Lower lobe of right lung (tissue), 2 donors: ENCODE data around the gene RPS6KB2. TPM values are rescaled to one million over a fixed set of nuclear protein-coding genes. Genes with fewer than 3 reads are reported as not detected.

Experiments used
- ATAC-seq, 2 donors: fragments of 200-7000 bp; cut with Tn5 transposase; one replicate each; pipeline ENCODE4 v1.9.1; 2020 to 2022; ENCODE audit warnings: mild to moderate bottlenecking in 2 of 2, moderate library complexity in 2 of 2
- DNase-seq: peaks from one replicate; pipeline ENCODE4 v3.0.0-alpha.2; 2020
- H3K27ac ChIP-seq: fragments of 200-600 bp; one replicate; pipeline ENCODE4 v1.8.0; 2022
- H3K27me3 ChIP-seq: fragments of 200-600 bp; one replicate; pipeline ENCODE4 v1.8.0; 2022; ENCODE audit warnings: low read depth
- H3K36me3 ChIP-seq: fragments of 200-600 bp; one replicate; pipeline ENCODE4 v1.8.0; 2022; ENCODE audit warnings: mild to moderate bottlenecking
- H3K4me1 ChIP-seq: fragments of 200-600 bp; one replicate; pipeline ENCODE4 v1.8.0; 2022
- H3K4me3 ChIP-seq: fragments of 200-600 bp; one replicate; pipeline ENCODE4 v1.8.0; 2022; ENCODE audit warnings: mild to moderate bottlenecking
- H3K9me3 ChIP-seq: fragments of 200-600 bp; one replicate; pipeline ENCODE4 v1.8.0; 2022
- CTCF ChIP-seq: fragments of 200-600 bp; IDR thresholded peaks from one replicate; pipeline ENCODE4 v1.8.0; 2022; ENCODE audit warnings: antibody characterized with exemption, mild to moderate bottlenecking
- intact Hi-C: fragments of 100-400 bp; cut with DNase I; formaldehyde crosslinking; loops from one replicate; pipeline ENCODE4 v1.11.0; 2022
- total RNA-seq: library from RNA; stranded (reverse); fragmentation: NEBNext Ultra II Directional; extraction: Animal tissue kit (Norgen Biotek cat#: 25700); gene quantifications from one replicate; pipeline ENCODE4 v1.2.1, GENCODE V29; 2021
- donor health status: DM: no; HTN: yes; CAD: no; lungs with severe emphysema.

The RPS6KB2 gene
- total RNA-seq, 1 donor from 2014 or later = 42.1 TPM

GRCh38 chr11:67435031-67435726 lies 6.9 kb downstream of the RPS6KB2 start:
- TF ChIP-seq CTCF = no peak
- peaks cover 15% of the 10 kb centered on the region for H3K4me1 ChIP-seq
- ATAC-seq = no peak
- DNase-seq = no peak
- peak overlapping the region; percentile 50 for H3K4me3 ChIP-seq
- intact Hi-C loops = no loop called here
- no peaks in the 10 kb centered on the region for H3K9me3 ChIP-seq
- H3K27ac ChIP-seq = peak overlapping the region; percentile 24
- peaks cover 89% of the 10 kb centered on the region for H3K36me3 ChIP-seq
- no peaks in the 10 kb centered on the region for H3K27me3 ChIP-seq

GRCh38 chr11:67435727-67436458 lies 7.6 kb downstream of the RPS6KB2 start:
- H3K4me1 ChIP-seq = peaks cover 19% of the 10 kb centered on the region
- H3K27me3 ChIP-seq = no peaks in the 10 kb centered on the region
- intact Hi-C loops = no loop called here
- no peak for DNase-seq
- H3K27ac ChIP-seq = no peak overlapping the region
- no peaks in the 10 kb centered on the region for H3K9me3 ChIP-seq
- peak overlapping the region; percentile 50 for H3K4me3 ChIP-seq
- no peak for ATAC-seq
- TF ChIP-seq CTCF = no peak
- peaks cover 89% of the 10 kb centered on the region for H3K36me3 ChIP-seq

GRCh38 chr11:67436459-67437081 lies 8.3 kb downstream of the RPS6KB2 start:
- Histone ChIP-seq H3K4me1 (peaks cover 23% of the 10 kb centered on the region), H3K36me3 (peaks cover 89% of the 10 kb centered on the region), H3K9me3 (no peaks in the 10 kb centered on the region), H3K4me3 (peak overlapping the region; percentile 50), H3K27me3 (no peaks in the 10 kb centered on the region), H3K27ac (peak overlapping the region; percentile 58)
- DNase-seq (no peak), ATAC-seq (peak in 1 of 2 donors; percentile 10)
- TF ChIP-seq CTCF = no peak
- intact Hi-C loops = no loop called here

GRCh38 chr11:67437082-67437808 lies 9.0 kb downstream of the RPS6KB2 start, which contains the start of gene PTPRCAP:
PTPRCAP (minus strand) TSS chr11:67437682; CDS start chr11:67437619, 63 bp downstream.
- Histone ChIP-seq H3K27ac (peak within 1 kb of the TSS; percentile 58), H3K36me3 (peaks cover 89% of the 10 kb centered on the region), H3K4me3 (peak within 1 kb of the TSS; percentile 50), H3K4me1 (peaks cover 30% of the 10 kb centered on the region), H3K9me3 (no peaks in the 10 kb centered on the region), H3K27me3 (no peaks in the 10 kb centered on the region)
- peak; percentile 23 to 53 for ATAC-seq
- intact Hi-C loops = no loop called here
- no peak for DNase-seq
- TF ChIP-seq CTCF = no peak

DNA sequence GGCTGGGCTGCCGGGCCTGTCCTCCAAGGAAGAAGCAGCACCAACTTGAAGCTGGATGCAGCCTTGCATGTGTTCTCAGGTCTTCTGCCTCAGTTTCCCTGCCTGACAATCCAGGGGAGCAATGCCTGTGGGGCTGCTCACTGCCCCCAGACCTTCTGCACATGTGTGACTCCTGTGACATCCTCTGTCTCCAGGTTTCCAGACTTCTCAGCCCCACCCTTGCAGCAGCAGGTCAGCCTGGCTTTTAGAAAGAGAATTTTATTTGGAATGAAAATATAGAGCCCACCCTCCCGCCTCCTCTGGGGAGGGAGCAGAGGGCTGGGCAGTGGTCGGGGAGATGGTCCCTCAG lies 9.5 kb downstream of the RPS6KB2 start:
- Histone ChIP-seq H3K27me3 (no peaks in the 10 kb centered on the region), H3K4me1 (peaks cover 35% of the 10 kb centered on the region), H3K27ac (peak overlapping the region; percentile 58), H3K9me3 (no peaks in the 10 kb centered on the region), H3K36me3 (peaks cover 85% of the 10 kb centered on the region), H3K4me3 (peak overlapping the region; percentile 50)
- no peak for DNase-seq
- TF ChIP-seq CTCF = no peak
- intact Hi-C loops = no loop called here
- ATAC-seq = no peak
